AG09309 (cell line): ENCODE measurements around the gene ECHDC3.

Experiments used
- DNase-seq: peaks from one replicate; pipeline ENCODE4 v3.0.0-alpha.2; 2010; ENCODE audit warnings: low read depth
- H3K4me3 ChIP-seq: 2 replicates; pipeline ENCODE4 v1.5.1; 2011; ENCODE audit warnings: mild to moderate bottlenecking, low read depth, low read length, moderate library complexity; ENCODE audit not compliant: control insufficient read depth
- CTCF ChIP-seq: IDR thresholded peaks from 2 replicates; pipeline ENCODE4 v1.5.1; 2011; ENCODE audit warnings: mild to moderate bottlenecking, low read depth, low read length, inconsistent platforms; ENCODE audit not compliant: insufficient read depth, control insufficient read depth; ENCODE audit errors: missing control alignments

The ECHDC3 gene

DNA sequence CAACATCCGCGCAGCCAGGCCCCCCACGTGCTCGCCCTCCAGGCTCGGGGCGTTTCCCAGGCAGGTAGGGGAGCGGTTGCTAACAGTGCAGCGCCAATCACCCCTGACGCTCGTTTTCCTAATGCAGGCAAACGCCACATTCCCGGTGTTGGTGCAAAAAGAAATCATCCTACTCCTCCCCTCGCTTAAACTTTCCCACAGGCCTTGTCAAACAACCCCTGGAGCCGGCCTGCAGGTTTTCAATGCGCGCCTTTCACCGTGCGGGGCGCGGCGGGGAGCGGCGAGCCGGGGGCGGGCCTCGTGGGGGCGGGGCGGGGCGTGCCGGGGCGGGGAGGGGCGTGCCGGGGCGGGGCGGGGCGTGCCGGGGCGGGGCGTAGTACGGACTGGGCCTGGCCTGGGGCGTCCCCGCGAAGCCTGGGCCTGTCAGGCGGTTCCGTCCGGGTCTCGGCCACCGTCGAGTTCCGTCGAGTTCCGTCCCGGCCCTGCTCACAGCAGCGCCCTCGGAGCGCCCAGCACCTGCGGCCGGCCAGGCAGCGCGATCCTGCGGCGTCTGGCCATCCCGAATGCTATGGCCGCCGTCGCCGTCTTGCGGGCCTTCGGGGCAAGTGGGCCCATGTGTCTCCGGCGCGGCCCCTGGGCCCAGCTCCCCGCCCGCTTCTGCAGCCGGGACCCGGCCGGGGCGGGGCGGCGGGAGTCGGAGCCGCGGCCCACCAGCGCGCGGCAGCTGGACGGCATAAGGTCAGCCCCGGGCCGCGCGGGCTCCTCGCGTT is at the start of gene ECHDC3:
TSS of gene ECHDC3 (plus strand) at position 374 of the 770 bp plus-strand sequence. CDS start at position 569, 195 bp downstream.
- no peak for TF ChIP-seq CTCF
- no peak for DNase-seq
- H3K4me3 ChIP-seq: peak within 1 kb of the TSS; percentile 51

DNA sequence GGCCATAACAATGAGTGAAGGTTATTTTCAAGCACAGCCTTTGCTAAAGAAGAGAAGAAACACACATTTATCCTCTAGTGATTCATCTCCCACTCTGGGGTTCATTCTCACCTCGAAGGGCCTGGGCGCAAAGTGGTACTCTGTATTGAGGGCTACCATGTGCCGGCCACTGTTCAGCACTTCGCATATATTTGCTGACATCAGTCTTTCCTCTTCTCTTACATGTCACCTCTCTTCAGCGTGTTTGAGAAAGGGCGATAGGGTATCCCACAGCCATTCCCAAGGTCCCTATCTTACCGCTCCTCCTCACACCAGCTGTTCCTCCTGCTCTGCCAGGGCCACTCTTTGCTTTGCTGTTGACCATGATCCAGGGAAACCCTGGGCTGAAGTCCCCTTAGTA is 48.8 kb upstream of the ECHDC3 start:
- DNase-seq: no peak
- TF ChIP-seq CTCF: no peak
- H3K4me3 ChIP-seq: no peak overlapping the region

DNA sequence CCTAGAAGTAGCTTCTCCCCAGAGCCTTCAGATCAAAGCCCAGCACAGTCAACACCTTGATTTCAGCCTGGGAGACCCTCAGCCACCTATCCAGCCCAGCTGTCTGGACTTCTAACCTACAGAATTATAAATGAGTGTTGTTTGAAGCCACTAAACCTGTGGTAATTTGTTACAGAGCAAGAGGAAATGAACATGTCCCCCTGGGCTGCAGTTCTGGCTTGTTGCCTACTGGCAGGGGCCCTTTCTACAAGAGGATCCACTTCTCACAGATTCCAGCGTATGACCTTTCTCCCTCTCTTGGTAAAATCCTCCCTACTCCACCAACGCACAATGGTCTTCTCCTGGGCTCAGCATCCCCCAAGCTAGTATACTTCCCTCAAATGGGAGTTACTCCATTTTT is 46.4 kb upstream of the ECHDC3 start:
- TF ChIP-seq CTCF: no peak
- no peak overlapping the region for H3K4me3 ChIP-seq
- DNase-seq: no peak

DNA sequence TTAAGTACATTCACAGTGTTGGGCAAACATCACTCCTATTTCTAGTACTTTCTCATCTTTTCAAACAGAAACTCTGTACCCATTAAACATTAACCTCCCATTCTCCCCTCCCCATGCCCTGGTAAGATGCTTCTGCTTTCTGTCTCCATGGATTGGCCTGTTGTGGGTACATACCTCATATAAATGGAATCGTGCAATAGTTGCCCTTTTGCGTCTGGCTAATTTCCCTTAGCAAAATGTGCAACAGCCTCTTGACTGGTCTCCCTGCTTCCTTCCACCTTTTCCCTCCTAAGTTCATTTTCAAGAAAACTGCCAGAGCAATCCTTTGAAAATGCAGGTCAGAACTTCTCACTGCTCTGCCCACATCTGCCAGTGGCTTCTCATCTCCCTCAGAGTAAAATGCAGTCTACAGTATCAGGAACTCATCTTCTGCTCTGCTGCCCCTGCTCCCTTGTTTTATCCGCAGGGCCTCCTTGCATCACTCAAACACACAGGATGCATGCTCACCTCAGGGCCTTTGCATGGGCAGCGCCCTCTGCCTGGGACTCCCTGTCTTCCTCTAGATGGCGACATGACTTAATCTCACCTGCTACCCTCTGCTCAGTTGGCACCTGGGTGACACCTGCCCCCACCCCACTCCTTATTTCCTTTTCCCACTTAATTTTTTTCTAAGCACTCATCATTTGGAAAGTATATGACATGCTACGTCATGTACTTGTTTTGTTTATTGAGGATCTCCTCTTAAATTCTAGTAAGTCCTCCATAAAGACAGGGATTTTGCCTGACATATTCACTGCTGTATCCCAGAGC is 44.3 kb upstream of the ECHDC3 start:
- H3K4me3 ChIP-seq: no peak overlapping the region
- DNase-seq: no peak
- TF ChIP-seq CTCF: no peak

GRCh38 chr10:11698691-11699549 is 43.3 kb upstream of the ECHDC3 start:
- no peak for TF ChIP-seq CTCF
- no peak for DNase-seq

GRCh38 chr10:11699550-11700097 is 42.6 kb upstream of the ECHDC3 start:
- no peak for DNase-seq
- no peak for TF ChIP-seq CTCF
- H3K4me3 ChIP-seq: no peak overlapping the region

More at GRCh38 chr10:11698691-11699549, 43.3 kb upstream of the ECHDC3 start:
- H3K4me3 ChIP-seq: no peak overlapping the region
